Right ventricle myocardium superior (tissue), 1 donor: ENCODE measurements around the gene CCL27. TPM values are rescaled to one million over a fixed set of nuclear protein-coding genes. Genes with fewer than 3 reads are reported as not detected.

Source experiments
- total RNA-seq: library from RNA; stranded (reverse); fragmentation: NEBNext Ultra II Directional; extraction: Animal tissue kit (Norgen Biotek cat#: 25700); gene quantifications from one replicate; pipeline ENCODE4 v1.2.1, GENCODE V29; 2021
- donor health status: DM: no; HTN: yes; CAD: no; lungs with severe emphysema.

CCL27 gene
- total RNA-seq, 1 donor from 2014 or later: not detected

Other genes with a start within 250 kb of the CCL27 start
- 20.6 TPM for gene FAM219A, start 204.1 kb downstream of the CCL27 start, total RNA-seq
- gene DNAI1, start 203.9 kb downstream of the CCL27 start, total RNA-seq: not detected
- 0.48 TPM for gene ENHO, start 139.7 kb downstream of the CCL27 start, total RNA-seq
- 7.8 TPM for gene CNTFR, start 72.9 kb downstream of the CCL27 start, total RNA-seq
- 43.4 TPM for gene RPP25L, start 50.6 kb downstream of the CCL27 start, total RNA-seq
- gene DCTN3, start 42.2 kb downstream of the CCL27 start, total RNA-seq: 129 TPM
- gene ARID3C, start 33.6 kb downstream of the CCL27 start, total RNA-seq: not detected
- gene SIGMAR1, start 24.9 kb downstream of the CCL27 start, total RNA-seq: 22.2 TPM
- 53.8 TPM for gene GALT, start 16.0 kb downstream of the CCL27 start, total RNA-seq
- gene IL11RA, start 10.5 kb downstream of the CCL27 start, total RNA-seq: 48.8 TPM
- 0.70 TPM for gene CCL19, start 28.6 kb upstream of the CCL27 start, total RNA-seq
- gene CCL21, start 47.5 kb upstream of the CCL27 start, total RNA-seq: 4.9 TPM